SKM-1 (cell line): ENCODE data around the gene IL19.

Source experiments
- DNase-seq: peaks from one replicate; lab custom pipeline; 2025; ENCODE audit not compliant: unreplicated experiment; lab: John Stamatoyannopoulos, UW

IL19 gene

GRCh38 chr1:206770531-206771337 is at the start of gene IL19:
Gene IL19, plus strand, starts transcription at chr1:206770773. Its CDS starts 65,890 bp downstream, at chr1:206836663.
- peak; percentile 85 for DNase-seq

DNA sequence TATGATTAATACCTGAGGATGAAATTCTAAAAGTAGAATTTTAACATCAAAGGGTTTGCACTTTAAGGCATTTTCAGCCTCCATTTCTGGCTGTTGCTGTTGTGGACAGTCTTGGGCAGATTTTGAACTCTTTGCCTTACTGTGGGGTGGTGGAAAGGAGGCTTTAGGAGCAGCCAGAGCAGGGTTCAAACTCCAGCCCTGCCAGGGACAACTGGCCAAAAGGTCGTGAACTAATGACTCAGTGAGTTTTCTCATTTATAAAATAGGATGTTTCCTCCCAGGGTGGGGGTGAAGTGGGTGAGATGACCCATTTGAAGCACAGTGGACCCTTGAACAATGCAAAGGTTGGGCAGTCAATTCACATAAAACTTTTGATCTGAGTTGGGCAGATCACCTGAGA is 49.1 kb upstream of the IL19 start:
- no peak for DNase-seq

- no peak for DNase-seq
These were observed 47.7 kb upstream of the IL19 start for GRCh38 chr1:206722751-206723461.

GRCh38 chr1:206723462-206723804 is 47.1 kb upstream of the IL19 start:
- no peak for DNase-seq

DNA sequence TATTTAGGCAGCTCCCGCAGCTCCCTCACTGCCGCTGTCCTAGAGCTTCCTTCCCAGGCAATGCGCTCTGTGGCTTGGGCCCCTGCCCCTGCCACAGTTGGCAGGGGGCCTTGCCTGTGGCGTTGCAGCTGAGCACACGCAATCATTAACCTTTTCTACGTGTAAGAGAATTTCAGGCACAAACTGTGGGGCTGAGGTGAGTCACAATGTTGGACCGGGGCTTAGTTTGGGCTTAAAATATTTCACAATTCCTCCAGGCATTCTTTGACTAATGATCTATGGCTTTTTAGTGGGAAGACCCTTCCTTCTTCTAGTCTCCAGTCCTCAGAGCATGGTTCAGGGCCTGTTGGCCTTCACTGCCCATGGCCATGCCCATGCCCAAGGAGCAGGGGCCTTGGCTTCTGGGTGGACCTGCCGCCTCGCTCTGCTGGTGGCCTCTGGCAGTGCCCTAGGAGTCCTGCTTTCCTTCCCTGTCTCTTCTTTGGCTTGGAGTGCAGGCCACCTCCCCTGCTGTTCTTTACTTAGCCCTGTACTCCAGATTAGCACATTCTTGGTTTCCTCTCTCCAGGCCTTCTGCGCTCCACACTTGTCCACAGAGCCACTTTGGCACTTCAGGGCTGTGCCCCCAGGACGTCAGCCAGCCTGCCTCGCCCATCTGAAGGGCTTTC is 46.6 kb upstream of the IL19 start:
- DNase-seq, result peak; percentile 41

DNA sequence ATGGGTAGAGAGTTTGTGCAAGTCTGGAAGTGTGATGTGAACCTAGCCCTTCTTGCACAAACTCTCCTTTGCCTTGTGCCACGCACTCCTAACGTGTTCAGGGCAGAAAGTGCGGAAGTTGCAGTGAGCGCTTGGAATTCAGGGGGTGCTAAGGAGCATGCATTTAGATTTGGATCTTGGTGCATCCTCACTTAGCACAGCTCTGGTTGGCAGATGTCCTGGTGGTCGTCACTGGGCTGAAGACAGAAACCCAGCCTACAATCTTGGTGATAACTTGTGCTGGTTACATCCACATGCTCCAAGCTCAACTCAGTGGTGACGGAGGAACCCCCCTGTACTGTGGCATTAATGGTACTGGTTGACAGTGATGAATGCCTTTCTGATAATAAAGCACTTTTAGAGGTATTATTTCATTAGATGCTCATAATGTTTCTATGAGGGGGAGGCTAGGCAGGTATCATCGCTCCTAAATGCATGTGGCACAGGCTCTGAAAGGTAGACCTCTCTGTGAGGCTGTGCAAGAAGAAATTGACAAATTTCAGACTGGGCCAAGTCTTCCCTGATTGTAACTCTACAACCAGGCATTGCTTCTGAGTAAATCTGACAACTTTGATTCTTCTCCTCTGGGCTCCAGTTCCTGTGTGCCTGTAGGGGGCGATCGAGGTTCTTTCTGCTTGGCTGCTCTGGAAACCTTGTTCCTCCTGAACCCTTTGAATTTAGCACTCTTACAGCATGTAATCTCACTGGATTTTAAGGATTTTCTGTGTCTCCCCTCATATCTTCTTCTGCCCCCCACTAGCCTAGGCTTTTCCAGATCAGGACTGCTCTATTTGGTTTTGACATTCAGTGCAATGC is 45.2 kb upstream of the IL19 start:
- peak; percentile 85 for DNase-seq

DNA sequence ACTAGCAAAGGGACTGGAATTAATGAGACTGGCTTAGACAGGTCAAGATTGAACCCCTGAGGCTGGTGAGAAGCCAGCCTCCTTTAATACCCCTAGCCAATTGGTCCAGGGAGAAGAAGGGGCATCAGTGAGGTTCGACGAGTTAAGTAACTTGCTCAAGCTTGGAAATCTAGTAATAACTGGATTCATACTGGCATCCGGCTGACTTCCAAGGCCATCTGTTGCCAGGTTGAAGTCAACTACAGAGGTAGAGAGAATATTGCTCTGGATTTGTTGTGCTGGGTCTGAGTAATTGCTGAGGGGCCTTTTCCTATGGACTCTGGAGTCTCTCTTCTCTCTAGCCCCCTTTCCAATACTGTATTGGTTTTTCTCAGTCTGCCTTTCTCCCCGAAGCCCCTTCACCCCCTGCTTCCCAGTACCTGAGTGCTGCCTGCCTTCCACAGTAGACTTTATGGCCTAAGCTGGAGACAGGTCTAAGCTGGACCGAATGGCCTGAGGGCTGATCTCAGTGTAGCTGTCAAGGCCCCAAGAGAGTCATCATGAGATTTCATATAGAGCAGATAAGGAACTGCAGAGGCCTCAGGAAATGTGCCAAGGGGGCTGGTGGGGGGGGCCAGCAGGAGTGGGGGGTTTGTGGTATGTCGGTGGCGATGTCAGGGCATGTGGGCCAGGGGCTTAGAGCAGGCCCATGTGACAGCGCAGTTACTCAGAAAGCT is 42.4 kb upstream of the IL19 start:
- DNase-seq, result no peak

GRCh38 chr1:206728697-206728987 is 41.9 kb upstream of the IL19 start:
- DNase-seq, result no peak

DNA sequence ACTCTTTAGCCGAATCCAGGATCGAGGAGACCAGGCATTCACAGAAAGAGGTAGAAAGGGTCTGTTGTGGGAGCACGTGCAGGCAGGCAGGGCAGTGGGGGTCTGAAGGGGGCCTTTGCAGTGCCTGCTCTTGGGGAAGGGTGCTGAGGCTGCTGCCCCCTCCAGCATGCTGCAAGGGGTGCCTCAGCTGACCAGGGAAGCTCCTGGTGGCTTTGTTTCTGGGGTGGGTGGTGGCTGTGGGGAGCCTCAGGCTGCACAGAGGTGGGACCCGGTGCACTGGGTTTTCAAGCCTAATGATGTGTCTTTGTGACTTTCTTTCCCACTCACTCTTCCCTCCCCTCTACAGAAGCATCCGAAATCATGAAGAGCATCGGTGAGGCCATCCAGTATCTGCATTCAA is 41.5 kb upstream of the IL19 start:
- no peak for DNase-seq

DNA sequence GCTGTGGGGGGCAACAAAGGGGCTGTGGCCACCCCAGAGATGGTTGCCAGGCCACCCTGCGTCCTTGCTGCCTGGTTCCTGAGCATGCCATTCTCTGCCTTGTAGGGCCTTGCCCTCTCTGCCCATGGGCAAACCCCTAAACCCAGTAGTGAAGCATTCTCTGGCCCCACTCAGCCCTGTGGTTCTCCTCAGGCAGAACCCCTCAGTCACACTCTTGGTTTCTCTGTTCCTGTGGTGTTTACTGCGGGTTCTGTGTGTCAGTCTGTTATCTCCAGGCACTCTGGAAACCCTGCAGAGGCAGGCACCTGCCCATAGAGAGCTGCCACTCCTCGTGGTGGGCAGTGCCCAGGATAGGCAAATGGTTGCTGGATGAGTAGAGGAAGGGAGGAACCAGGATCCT is 41.1 kb upstream of the IL19 start:
- DNase-seq, result no peak

GRCh38 chr1:206732508-206732907 is 38.1 kb upstream of the IL19 start:
- no peak for DNase-seq

DNA sequence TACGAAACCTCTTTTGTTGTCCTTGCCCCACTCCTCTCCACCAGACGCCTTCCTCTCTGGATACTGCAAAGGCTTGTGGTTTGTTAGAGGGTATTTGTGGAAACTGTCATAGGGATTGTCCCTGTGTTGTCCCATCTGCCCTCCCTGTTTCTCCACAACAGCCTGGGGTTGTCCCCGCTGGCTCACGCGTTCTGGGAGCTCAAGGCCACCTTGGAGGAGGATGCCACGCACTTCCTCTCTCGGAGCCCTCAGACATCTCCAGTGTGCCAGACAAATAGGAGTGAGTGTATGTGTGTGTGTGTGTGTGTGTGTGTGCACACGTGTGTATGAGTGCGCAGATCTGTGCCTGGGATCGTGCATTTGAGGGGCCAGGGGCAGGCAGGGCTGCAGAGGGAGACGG is 37.6 kb upstream of the IL19 start:
- DNase-seq, result no peak

DNA sequence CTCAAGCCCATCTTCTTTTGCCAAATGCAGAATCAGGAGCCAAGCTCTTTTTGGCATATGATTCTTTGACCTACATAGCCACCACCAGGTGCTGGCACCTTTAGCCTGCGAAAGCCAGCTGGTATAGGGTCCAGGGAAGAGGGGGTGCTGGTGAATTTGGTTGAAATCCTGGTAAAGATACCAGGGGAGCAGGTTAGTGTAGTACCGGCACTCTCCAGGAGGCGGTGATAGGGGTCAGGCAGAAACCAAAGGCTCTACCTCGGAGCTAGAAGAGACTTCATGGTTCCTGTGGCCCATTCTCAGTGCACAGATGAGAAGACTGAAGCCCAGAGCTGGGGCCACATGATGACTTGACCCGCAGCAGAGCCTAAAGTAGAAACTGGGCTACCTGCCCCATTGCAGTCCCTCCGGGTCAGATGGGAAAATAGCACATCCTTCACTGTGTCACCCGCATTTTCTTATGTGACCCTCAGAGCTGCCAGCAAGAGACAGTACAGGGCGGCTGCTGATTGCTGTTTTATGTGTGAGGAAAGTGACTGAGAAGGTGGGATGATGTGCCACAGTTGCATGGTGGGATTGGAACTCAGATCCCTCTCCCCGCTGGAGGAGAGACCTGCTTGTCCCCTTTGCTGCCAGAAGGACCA is 36.0 kb upstream of the IL19 start:
- DNase-seq, result peak; percentile 67

DNA sequence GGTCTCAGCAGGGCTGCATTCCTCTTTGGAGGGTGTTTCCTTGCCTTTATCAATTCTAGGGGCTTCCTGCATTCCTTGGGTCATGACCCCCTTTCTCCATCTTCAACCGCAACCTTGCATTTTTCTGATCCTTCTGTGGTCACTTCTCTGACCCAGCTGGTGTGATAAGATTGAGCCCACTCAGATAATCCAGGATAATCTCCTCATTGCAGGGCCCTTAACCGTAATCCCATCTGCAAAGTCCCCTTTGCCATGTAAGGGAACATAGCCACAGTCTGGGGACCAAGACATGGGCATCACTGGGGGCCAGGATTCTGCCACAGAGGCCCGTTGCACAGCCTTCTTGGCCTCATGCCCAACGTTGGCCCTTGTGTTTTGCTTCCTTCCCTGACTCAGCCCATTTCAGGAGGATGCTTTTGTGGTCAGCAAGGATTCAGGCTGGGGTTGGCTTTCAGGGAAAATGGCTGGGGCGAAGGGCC is 35.0 kb upstream of the IL19 start:
- no peak for DNase-seq

DNA sequence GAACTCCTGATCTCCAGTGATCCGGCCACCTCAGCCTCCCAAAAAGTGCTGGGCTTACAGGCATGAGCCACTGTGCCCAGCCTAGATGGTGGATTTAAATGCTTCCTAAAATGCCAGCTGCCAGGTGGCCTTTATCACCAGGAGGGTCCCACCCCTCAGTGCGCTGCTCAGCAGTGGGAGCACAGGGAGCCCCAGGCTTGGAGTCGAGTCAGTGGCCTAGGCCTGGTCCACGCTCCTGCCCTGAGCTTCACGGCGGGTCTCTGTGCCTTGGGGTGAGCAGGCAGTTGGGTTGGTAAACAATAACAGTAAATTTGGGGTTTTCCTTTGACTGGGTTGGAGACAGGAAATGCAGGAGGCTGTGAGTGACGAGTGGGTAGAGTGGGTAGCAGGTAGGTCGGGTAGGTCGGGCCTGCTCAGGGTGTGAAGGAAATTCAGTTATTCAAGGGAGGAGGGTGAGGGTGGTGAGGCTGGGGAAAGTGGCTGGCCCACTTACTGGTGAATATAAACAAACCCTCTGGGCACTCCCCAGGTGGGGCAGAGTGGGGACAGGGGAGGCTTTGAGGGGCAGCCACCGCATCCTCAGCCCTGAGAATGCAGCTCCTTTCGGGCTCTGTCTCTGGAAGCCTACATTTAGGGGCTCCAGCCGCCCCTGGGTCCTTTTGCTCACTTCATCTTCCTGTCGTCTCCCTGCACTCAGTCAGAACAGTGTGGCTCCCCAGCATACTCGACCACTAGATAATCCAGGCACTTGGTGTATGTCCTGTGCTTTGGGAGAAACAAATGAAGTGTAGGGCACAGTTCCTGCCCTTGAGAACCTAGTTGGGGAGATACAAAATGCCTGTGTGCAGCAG is 33.5 kb upstream of the IL19 start:
- DNase-seq, result no peak

GRCh38 chr1:206737729-206738201 is 32.8 kb upstream of the IL19 start:
- no peak for DNase-seq

DNA sequence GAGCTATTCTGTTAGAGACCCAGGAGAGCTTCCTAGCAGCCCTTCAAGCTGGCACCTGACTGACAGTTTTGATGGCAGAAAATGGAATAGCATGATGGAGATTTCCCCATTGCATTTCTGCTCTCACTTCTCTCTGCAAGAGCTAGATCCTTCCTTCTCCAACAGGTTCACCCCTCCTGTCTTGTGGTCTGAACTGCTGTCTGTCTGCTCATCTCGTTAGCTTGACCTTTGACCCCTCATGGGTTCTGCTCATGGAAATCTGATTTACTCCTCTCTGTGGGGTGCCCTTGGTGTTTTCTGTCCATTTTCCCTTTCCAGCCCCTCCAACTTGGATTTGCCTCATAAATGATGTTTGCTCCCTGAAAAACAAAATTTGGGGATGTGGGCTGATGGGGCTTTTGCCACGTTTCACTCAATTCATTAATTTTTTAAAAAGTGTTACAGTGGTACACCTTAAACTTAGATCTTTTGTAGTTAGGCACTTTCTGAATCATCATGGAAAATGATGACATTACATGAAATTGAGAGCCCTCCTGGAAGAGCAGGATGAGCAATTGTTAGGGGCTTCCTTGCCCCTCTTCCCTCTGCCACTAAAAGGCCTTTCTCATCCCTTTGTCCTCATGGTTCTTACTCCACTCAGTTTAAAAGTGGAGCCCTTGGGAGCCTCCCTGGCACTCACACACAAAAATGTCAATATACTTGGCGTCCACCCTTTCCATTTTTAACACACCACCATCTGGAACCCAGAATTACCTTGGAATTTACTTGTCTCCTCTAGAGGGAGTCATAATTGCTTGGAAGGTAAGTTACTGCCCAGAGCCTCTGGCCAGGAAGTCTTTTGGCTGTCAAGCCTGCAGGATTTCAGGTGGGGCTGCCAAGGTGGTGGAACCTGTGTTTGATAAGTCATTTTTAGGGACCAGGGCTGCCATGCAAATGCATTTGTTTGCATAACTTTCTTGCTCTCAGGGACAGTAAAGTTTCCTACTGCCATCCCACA is 31.9 kb upstream of the IL19 start:
- DNase-seq, result no peak
